GM12872 (cell line): ENCODE data around the gene KLK7.

Experiments
- TF ChIP-seq, protein P1 (sequence below): IDR thresholded peaks from 3 replicates; pipeline ENCODE4 v1.5.1; 2011; ENCODE audit warnings: low read depth, mild to moderate bottlenecking, low read length, moderate library complexity; ENCODE audit not compliant: insufficient read depth

Gene KLK7

DNA sequence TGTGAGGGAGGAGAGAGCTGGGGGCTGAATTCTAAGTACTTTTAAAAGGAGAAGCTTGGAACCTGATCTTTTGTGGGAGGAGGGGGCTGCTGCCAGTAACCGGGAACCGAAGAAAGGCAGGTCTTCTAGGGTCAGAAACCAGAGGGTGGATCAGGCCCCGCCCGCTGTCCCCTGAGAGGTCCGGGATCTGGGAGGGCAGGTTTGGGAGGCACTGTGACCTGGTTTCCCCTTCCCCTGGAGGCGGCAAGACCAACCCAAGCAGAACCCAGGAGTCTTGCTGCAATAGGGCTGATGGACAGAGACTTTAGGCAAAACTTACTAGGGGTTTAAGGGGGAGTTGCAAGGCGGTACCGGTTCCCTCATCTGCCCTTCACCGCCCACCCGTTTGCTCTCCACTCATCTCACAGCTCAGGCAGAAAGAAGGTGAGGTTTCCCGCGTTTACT is 18.4 kb upstream of the KLK7 start:
- TF ChIP-seq, protein P1, sequence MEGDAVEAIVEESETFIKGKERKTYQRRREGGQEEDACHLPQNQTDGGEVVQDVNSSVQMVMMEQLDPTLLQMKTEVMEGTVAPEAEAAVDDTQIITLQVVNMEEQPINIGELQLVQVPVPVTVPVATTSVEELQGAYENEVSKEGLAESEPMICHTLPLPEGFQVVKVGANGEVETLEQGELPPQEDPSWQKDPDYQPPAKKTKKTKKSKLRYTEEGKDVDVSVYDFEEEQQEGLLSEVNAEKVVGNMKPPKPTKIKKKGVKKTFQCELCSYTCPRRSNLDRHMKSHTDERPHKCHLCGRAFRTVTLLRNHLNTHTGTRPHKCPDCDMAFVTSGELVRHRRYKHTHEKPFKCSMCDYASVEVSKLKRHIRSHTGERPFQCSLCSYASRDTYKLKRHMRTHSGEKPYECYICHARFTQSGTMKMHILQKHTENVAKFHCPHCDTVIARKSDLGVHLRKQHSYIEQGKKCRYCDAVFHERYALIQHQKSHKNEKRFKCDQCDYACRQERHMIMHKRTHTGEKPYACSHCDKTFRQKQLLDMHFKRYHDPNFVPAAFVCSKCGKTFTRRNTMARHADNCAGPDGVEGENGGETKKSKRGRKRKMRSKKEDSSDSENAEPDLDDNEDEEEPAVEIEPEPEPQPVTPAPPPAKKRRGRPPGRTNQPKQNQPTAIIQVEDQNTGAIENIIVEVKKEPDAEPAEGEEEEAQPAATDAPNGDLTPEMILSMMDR, result no peak

DNA sequence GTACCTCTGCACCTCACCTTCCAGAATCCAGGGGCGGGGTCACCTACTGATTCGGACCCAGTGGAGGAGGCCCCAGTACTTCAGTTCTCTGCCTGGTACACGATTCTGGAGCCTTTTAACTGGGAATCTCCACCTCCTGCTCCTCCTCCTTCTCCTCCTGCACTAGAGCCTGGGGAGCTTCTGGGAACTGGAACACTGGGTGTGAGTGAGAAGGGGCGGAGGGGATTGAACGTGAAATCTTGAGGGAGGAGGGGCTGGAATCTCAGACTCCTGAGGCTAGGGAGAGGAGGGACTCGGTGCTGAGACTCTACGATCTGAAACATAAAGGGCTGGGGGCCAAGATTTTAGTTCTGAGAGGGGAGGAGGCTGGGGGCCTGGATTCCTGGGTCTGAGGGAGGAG is 17.8 kb upstream of the KLK7 start, which contains the start of gene KLK8:
KLK8 (minus strand) TSS at position 90 of the 400 bp plus-strand sequence. CDS start 437 bp downstream, outside the sequence.
- TF ChIP-seq, protein P1, result no peak

DNA sequence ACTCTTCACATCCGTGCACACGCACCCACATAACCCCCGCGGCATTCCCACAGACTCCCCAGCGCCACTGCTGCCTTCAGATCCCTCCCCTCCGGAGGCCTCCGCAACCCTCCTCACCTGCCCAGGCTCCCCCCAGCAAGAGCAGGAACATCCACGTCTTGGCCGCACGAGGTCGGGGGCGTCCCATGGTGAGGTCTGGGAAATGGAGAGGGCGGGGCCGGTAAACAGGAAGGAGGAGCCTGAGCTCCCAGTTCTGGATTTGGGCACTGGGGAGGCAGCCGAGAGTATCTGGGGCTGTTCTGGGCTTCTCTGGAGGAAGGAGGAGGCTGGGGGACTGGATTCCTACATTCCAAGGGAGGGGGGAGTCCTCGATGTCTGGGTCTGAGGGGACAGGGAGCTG is 17.3 kb upstream of the KLK7 start:
- TF ChIP-seq, protein P1, result no peak

DNA sequence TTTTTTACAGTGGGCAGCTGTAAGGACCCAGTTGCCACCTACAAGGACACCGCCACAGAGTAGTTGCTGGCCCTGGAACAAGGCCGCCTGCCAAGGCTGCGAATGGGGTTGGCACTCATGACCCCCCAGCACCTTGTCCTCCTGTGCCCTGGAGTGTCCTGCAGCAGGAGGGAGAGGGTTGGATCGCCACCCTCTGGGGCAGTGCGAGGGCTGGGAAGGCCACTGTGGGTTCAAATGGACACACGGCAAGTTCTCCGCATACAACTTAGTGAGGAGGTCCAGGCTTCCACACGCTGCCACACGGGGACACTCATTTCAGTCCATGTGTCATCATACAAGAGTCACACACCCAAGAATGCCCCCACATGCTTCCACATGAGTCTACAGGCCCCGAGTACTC is 16.7 kb upstream of the KLK7 start:
- TF ChIP-seq, protein P1, result no peak

DNA sequence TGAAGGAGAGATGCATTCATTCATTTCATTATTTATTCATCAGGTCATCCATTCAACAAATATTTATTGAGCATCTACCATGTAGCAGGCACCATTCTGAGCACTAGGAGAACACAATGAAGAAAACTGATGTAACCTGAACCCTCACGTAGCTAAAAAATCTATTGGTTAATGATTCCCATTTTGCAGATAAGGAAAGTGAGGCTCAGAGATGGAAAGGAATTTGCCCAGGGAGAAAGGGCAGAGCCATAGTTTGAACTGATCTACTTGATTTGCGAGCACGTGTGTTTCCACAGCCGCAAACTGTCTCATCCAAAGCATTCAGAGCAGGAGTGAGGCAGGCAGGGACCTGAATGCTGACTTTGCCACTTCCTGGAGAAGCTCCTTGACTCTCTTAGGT is 15.0 kb upstream of the KLK7 start:
- TF ChIP-seq, protein P1, result no peak

DNA sequence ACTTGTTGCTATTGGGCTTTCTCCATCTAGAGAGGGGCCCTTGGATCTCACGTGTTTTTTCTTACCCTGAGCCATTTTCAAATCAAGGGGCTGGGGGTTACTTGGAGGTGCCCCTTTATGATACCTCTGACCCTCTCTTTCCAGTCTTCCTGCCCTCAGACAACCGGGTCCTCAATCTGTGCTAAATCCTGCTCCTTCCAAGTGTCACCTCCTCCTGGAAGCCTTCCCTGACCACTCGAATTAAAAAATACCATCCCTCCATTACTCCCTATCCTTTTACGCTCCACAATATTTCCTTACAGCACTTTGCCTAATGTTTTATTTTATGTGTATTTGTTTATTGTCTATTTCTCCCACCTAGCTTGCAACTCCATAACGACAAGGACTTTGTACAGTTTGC is 14.3 kb upstream of the KLK7 start:
- TF ChIP-seq, protein P1, result no peak

DNA sequence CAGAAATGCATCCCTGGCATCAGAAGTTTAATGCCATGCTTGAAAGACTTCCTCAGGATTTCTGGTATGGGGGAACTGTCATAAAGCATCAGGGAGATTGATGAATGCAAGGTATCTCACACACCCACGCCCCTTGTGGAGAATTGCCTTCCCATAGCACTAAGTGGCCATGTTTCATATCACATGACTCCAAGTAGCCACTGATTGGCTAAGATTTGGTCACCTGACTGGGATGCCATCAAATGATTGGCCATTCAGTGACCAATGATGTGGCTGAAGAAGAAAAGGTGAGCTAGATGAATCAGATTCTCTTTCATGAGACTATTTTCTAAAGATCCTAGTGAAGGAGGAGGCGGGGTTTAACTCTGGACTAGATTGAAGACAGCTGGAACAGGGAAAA is 10.4 kb upstream of the KLK7 start:
- TF ChIP-seq, protein P1, result no peak

DNA sequence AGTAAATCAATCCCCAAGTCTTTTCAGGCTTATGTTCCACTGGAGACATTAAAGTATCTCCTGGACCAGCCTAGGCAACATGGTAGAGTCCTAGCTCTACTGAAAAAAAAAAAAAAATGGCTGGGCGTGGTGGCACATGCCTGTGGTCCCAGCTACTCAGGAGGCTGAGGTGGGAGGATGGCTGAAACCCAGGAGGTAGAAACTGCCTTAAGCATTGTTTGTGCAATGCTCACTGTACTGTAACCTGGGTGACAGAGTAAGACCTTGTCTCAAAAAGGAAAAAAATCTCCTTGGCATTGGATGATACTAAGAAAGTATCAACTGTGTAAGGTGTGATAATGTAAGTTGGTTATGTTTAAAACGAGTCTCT is 8.9 kb upstream of the KLK7 start:
- TF ChIP-seq, protein P1, result no peak
